Activated CD4-positive, alpha-beta T cell treated with anti-CD3 and anti-CD28 coated beads, Interleukin-2, amount 10 ng/mL, durations not matched to agents 24 days and 14 days (primary cell): ENCODE data around the gene CDK10. TPM values are rescaled to one million over a fixed set of nuclear protein-coding genes. Genes with fewer than 3 reads are reported as not detected.

Source experiments
- DNase-seq: peaks from one replicate; pipeline ENCODE4 v3.0.0; 2022
- H3K27ac Mint-ChIP-seq: one replicate; pipeline ENCODE4 v1.8.0; 2022; ENCODE audit warnings: mild to moderate bottlenecking, mixed read lengths
- H3K27me3 Mint-ChIP-seq: one replicate; pipeline ENCODE4 v1.8.0; 2022; ENCODE audit warnings: mixed read lengths
- H3K36me3 Mint-ChIP-seq: one replicate; pipeline ENCODE4 v1.8.0; 2022; ENCODE audit warnings: low read depth, mild to moderate bottlenecking, mixed read lengths
- H3K4me1 Mint-ChIP-seq: one replicate; pipeline ENCODE4 v1.8.0; 2021; ENCODE audit warnings: mixed read lengths
- H3K4me3 Mint-ChIP-seq: one replicate; pipeline ENCODE4 v1.8.0; 2022; ENCODE audit warnings: mild to moderate bottlenecking, moderate library complexity, mixed read lengths
- H3K9me3 Mint-ChIP-seq: one replicate; pipeline ENCODE4 v1.8.0; 2021; ENCODE audit warnings: mixed read lengths
- intact Hi-C: fragments of 100-400 bp; cut with micrococcal nuclease; formaldehyde crosslinking; loops from one replicate; pipeline ENCODE4 v1.15.1; 2023
- total RNA-seq: library from RNA; stranded (reverse); gene quantifications from 2 replicates; pipeline ENCODE4 v1.2.3, GENCODE V29; 2022

The CDK10 gene
- total RNA-seq, 1 donor from 2014 or later: 108 TPM

- intact Hi-C loops: no loop called here
- Mint-ChIP-seq H3K4me1 (peaks cover 28% of the 10 kb centered on the region), H3K27me3 (no peaks in the 10 kb centered on the region), H3K27ac (no peak overlapping the region), H3K4me3 (no peak overlapping the region), H3K9me3 (no peaks in the 10 kb centered on the region), H3K36me3 (peaks cover 32% of the 10 kb centered on the region)
- DNase-seq: no peak
Observed at GRCh38 chr16:89717688-89718505, 31.4 kb downstream of the CDK10 start.

GRCh38 chr16:89720551-89720812 lies 34.0 kb downstream of the CDK10 start:
- Mint-ChIP-seq H3K9me3 (no peaks in the 10 kb centered on the region), H3K36me3 (peaks cover 37% of the 10 kb centered on the region), H3K4me1 (peaks cover 37% of the 10 kb centered on the region), H3K27ac (peak overlapping the region; percentile 87), H3K27me3 (no peaks in the 10 kb centered on the region), H3K4me3 (peak overlapping the region; percentile 81)
- intact Hi-C loops: loop anchor here (5.0 kb wide), 3 partner anchors 97 to 473 kb away; partner anchors contain the start of genes FANCA and TUBB3
- DNase-seq: no peak

GRCh38 chr16:89720813-89721545 lies 34.5 kb downstream of the CDK10 start, which contains the start of the genes VPS9D1 and ZNF276:
Gene VPS9D1, minus strand, starts transcription at chr16:89720898. Its CDS starts 37 bp downstream, at chr16:89720861.
Gene ZNF276, plus strand, starts transcription at chr16:89721537. Its CDS starts 104 bp downstream, at chr16:89721641.
- no peaks in the 10 kb centered on the region for H3K9me3 Mint-ChIP-seq
- peak within 1 kb of the TSS; percentile 90 for H3K4me3 Mint-ChIP-seq
- intact Hi-C loops: loop anchor here (1.0 to 5.0 kb wide), 6 partner anchors 10 to 474 kb away; partner anchors contain the start of genes FANCA and TUBB3
- peaks cover 37% of the 10 kb centered on the region for H3K4me1 Mint-ChIP-seq
- peak within 1 kb of the TSS; percentile 92 for H3K27ac Mint-ChIP-seq
- no peaks in the 10 kb centered on the region for H3K27me3 Mint-ChIP-seq
- peak; percentile 94 for DNase-seq
- peaks cover 37% of the 10 kb centered on the region for H3K36me3 Mint-ChIP-seq

GRCh38 chr16:89721546-89722391 lies 35.3 kb downstream of the CDK10 start:
- intact Hi-C loops: loop anchor here (1.0 to 5.0 kb wide), 7 partner anchors 10 to 474 kb away; partner anchors contain the start of genes FANCA and TUBB3
- Mint-ChIP-seq H3K27me3 (no peaks in the 10 kb centered on the region), H3K27ac (peak overlapping the region; percentile 92), H3K9me3 (no peaks in the 10 kb centered on the region), H3K4me3 (peak overlapping the region; percentile 90), H3K4me1 (peaks cover 37% of the 10 kb centered on the region), H3K36me3 (peaks cover 35% of the 10 kb centered on the region)
- DNase-seq: peak; percentile 95

DNA sequence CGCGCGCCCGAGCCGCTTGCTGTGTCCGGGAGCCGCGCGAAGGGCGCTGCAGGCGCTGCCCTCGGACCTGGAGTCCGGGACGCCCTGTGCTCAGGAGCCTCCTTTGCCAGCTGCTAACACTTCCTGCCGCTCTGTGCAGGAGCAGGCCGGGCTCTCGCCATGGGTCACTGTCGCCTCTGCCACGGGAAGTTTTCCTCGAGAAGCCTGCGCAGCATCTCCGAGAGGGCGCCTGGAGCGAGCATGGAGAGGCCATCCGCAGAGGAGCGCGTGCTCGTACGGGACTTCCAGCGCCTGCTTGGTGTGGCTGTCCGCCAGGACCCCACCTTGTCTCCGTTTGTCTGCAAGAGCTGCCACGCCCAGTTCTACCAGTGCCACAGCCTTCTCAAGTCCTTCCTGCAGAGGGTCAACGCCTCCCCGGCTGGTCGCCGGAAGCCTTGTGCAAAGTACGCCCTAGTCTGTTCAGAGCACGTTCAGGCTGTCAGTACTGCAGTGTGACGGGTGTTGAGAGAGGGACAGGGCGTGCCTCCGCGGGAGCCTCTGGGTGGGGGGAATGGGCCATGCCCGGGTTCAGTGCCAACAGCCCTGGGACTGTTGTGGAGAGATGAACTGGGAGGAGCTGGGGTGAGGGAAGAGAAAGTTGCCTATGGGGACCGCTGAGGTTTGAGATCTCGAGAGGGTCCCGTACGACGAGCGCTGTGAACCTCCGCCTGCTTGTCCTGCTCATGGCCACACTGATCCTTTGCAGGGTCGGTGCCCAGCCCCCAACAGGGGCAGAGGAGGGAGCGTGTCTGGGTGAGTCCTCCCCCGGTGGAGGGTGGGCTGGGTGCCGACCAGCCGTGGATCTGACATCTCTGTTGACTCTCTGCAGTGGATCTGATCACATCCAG lies 36.1 kb downstream of the CDK10 start:
- Mint-ChIP-seq H3K36me3 (peaks cover 37% of the 10 kb centered on the region), H3K27me3 (no peaks in the 10 kb centered on the region), H3K4me1 (peaks cover 41% of the 10 kb centered on the region), H3K4me3 (peak overlapping the region; percentile 90), H3K9me3 (no peaks in the 10 kb centered on the region), H3K27ac (peak overlapping the region; percentile 92)
- DNase-seq: peak; percentile 93
- intact Hi-C loops: loop anchor here (2.0 to 5.0 kb wide), 4 partner anchors 95 to 475 kb away; partner anchors contain the start of genes FANCA and TUBB3

GRCh38 chr16:89723279-89724250 lies 37.1 kb downstream of the CDK10 start:
- Mint-ChIP-seq H3K9me3 (no peaks in the 10 kb centered on the region), H3K4me3 (peak overlapping the region; percentile 90), H3K36me3 (peaks cover 32% of the 10 kb centered on the region), H3K27me3 (no peaks in the 10 kb centered on the region), H3K4me1 (peaks cover 38% of the 10 kb centered on the region), H3K27ac (peak overlapping the region; percentile 92)
- DNase-seq: peak; percentile 95
- intact Hi-C loops: loop anchor here (2.0 to 5.0 kb wide), 4 partner anchors 94 to 476 kb away; partner anchors contain the start of genes FANCA and TUBB3

DNA sequence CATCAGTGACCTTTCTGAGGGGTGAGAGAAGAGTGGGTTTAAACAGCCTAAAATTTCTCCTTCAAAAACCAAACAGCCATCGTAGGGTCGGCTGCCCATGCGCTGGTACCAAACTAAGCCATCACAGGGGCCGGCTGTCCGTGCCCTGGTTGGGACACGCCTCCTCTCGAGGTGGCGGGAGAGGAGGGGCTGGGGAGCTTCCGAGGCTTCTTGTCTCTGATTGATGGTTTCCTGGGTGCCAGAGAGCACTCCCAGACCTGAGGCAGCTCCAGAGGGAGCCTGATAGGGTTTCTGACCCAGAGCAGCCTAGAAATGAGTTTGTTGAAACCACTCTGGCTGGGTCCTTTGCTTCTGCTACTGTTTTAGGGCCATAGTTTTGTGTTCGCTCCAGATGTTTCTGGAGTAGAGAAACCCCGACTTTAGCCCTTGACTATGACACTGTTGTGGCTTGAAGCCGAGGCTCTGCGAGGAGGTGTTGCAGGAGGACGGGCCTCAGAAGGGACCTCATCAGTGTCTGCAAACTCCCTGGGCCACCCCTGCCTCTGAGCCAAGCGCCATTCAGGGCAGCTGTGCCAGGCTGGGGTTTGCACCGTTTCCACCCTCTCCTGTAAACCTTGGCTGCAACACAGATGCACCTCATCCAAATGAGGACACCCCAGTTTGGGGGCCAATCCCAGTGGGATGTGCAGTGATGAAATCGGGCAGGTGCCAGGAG lies 41.1 kb downstream of the CDK10 start:
- Mint-ChIP-seq H3K27ac (no peak overlapping the region), H3K9me3 (no peaks in the 10 kb centered on the region), H3K27me3 (no peaks in the 10 kb centered on the region), H3K36me3 (peaks cover 56% of the 10 kb centered on the region), H3K4me3 (peak overlapping the region; percentile 1), H3K4me1 (peaks cover 28% of the 10 kb centered on the region)
- no peak for DNase-seq
- intact Hi-C loops: no loop called here

DNA sequence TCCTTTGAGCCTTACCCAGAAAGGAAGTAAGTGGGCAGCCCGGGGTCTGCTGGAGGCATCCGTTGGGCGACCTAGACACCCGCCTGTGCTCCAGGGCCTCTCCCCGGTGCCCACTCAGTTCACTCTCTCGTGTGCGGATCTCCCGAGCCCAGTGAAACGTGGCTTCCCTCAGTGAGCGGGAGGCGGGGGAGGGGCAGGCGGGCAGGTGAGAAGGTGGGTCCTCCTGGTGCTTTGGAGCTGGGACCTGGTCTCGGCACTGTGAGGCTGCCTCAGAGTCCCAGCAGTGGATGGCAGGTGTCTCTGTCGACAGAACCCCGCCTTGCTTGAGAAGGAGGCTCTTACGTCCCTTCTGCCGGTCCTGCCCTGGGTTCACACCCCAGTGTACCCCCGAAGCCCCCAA lies 42.8 kb downstream of the CDK10 start:
- no peak for DNase-seq
- intact Hi-C loops: no loop called here
- Mint-ChIP-seq H3K27me3 (no peaks in the 10 kb centered on the region), H3K36me3 (peaks cover 57% of the 10 kb centered on the region), H3K4me3 (no peak overlapping the region), H3K27ac (no peak overlapping the region), H3K9me3 (no peaks in the 10 kb centered on the region), H3K4me1 (peaks cover 14% of the 10 kb centered on the region)

GRCh38 chr16:89729863-89730593 lies 43.5 kb downstream of the CDK10 start:
- no peak for DNase-seq
- no peaks in the 10 kb centered on the region for H3K9me3 Mint-ChIP-seq
- intact Hi-C loops: no loop called here
- peaks cover 61% of the 10 kb centered on the region for H3K36me3 Mint-ChIP-seq
- peaks cover 14% of the 10 kb centered on the region for H3K4me1 Mint-ChIP-seq
- H3K27ac Mint-ChIP-seq: no peak overlapping the region
- H3K4me3 Mint-ChIP-seq: no peak overlapping the region
- H3K27me3 Mint-ChIP-seq: no peaks in the 10 kb centered on the region

DNA sequence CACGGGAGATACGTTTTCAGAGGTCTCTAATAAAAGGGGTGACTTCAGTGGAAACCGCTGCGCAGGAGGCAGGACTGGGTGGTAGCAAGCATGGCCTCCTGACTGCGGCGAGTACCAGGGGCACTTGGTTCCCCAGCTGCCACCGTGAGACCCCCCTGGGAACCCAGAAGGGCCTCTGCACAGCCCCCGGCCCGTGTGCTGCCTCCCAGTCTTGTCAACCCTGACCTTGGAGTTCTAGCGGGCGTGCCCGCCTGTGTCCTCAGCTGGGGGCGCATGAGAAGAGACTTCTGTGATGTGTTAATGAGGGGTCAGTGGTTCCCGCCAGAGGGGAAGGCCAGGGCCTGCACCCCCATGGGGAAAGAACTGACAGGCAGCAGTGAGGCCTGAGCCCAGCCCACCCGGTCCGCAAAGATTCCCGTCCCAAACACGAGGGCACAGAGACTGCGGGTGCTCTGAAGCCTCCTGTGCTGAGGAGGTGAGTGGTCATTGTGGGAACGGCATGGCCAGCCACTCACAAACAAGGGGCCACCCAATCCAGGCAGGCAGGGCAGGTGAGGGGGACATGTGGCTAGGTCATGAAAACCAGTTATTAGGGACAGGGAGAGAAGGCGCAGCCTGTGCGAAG lies 44.2 kb downstream of the CDK10 start:
- Mint-ChIP-seq H3K27ac (no peak overlapping the region), H3K36me3 (peaks cover 67% of the 10 kb centered on the region), H3K4me3 (no peak overlapping the region), H3K27me3 (no peaks in the 10 kb centered on the region), H3K9me3 (no peaks in the 10 kb centered on the region), H3K4me1 (peaks cover 16% of the 10 kb centered on the region)
- intact Hi-C loops: no loop called here
- no peak for DNase-seq
